Suprapubic skin (tissue), 3 donors: Measurements from ENCODE around the gene SDHB.

ENCODE experiments used
- CTCF ChIP-seq, 2 donors: fragments of 200-600 bp in 1 of 2; fragments of 450-650 bp in 1 of 2; sonication (generic) in 1 of 2; IDR thresholded peaks; one replicate each; pipeline ENCODE4 v1.5.1; 2016 to 2019; ENCODE audit warnings: antibody characterized with exemption in 2 of 2, mild to moderate bottlenecking in 1 of 2, moderate library complexity in 1 of 2
- POLR2A ChIP-seq, 2 donors: fragments of 450-650 bp; IDR thresholded peaks; one replicate each; pipeline ENCODE4 v1.6.1; 2017; ENCODE audit warnings: antibody characterized with exemption in 2 of 2, mild to moderate bottlenecking in 2 of 2, moderate library complexity in 2 of 2

GRCh38 chr1:16992675-16993074 lies 61.2 kb downstream of the SDHB start:
- TF ChIP-seq CTCF (IDR thresholded peaks at IDR 0.05) (no peak), POLR2A (IDR thresholded peaks at IDR 0.05) (no peak)
